DMS 273 treated with DMSO at 0.1 percent for 48 hours (cell line): ENCODE measurements around the gene CDC42.
"Not testable (repeated sequence)": the region's sequence is repeated elsewhere in the genome, so short reads cannot be mapped to it uniquely, and the experiment has no call there.

Experiments used
- DNase-seq: peaks from one replicate; lab custom pipeline; 2025; lab: John Stamatoyannopoulos, UW

CDC42 gene

GRCh38 chr1:22074803-22075202 lies 22.3 kb downstream of the CDC42 start:
- DNase-seq: no peak

- no peak for DNase-seq
Observed at GRCh38 chr1:22075718-22076117, 23.2 kb downstream of the CDC42 start.

- no peak for DNase-seq
Observed at GRCh38 chr1:22076346-22076745, 23.8 kb downstream of the CDC42 start.

- DNase-seq: no peak
Observed at GRCh38 chr1:22077728-22078127, 25.2 kb downstream of the CDC42 start.

- no peak for DNase-seq
Observed at GRCh38 chr1:22078133-22078532, 25.6 kb downstream of the CDC42 start.

GRCh38 chr1:22080191-22080590 lies 27.7 kb downstream of the CDC42 start:
- DNase-seq: no peak

GRCh38 chr1:22088331-22088730 lies 35.8 kb downstream of the CDC42 start:
- no peak for DNase-seq

GRCh38 chr1:22089134-22089571 lies 36.6 kb downstream of the CDC42 start:
- DNase-seq: no peak

- DNase-seq: no peak
Observed at GRCh38 chr1:22089787-22090186, 37.3 kb downstream of the CDC42 start.

- no peak for DNase-seq
Observed at GRCh38 chr1:22090867-22091266, 38.4 kb downstream of the CDC42 start.

- DNase-seq: not testable (repeated sequence)
Observed at GRCh38 chr1:22092026-22092768, 39.7 kb downstream of the CDC42 start.

GRCh38 chr1:22093513-22093912 lies 41.0 kb downstream of the CDC42 start:
- no peak for DNase-seq

- no peak for DNase-seq
Observed at GRCh38 chr1:22096036-22096435, 43.5 kb downstream of the CDC42 start.

- no peak for DNase-seq
Observed at GRCh38 chr1:22096463-22096862, 44.0 kb downstream of the CDC42 start.

- DNase-seq: no peak
Observed at GRCh38 chr1:22098752-22099151, 46.2 kb downstream of the CDC42 start.

- DNase-seq: no peak
Observed at GRCh38 chr1:22100168-22100567, 47.7 kb downstream of the CDC42 start.

GRCh38 chr1:22101199-22101598 lies 48.7 kb downstream of the CDC42 start:
- no peak for DNase-seq

GRCh38 chr1:22101995-22102394 lies 49.5 kb downstream of the CDC42 start:
- no peak for DNase-seq

- DNase-seq: no peak
Observed at GRCh38 chr1:22102746-22103145, 50.2 kb downstream of the CDC42 start.

GRCh38 chr1:22104094-22104493 lies 51.6 kb downstream of the CDC42 start:
- no peak for DNase-seq

- DNase-seq: no peak
Observed at GRCh38 chr1:22104865-22105437, 52.4 kb downstream of the CDC42 start.

- peak; percentile 10 for DNase-seq
Observed at GRCh38 chr1:22105611-22106207, 53.2 kb downstream of the CDC42 start.

GRCh38 chr1:22107126-22107525 lies 54.6 kb downstream of the CDC42 start:
- DNase-seq: no peak
